HCT116 (cell line): ENCODE measurements around the gene ADCK2.

ENCODE experiments used
- ATF3 ChIP-seq: IDR thresholded peaks from 2 replicates; pipeline ENCODE4 v1.6.1; 2012
- EZH2 ChIP-seq: fragments of 200-600 bp; sonication (generic); IDR thresholded peaks from 2 replicates; pipeline ENCODE4 v1.6.1; 2017; ENCODE audit warnings: antibody characterized with exemption, mixed run types
- TCF7L2 ChIP-seq: IDR thresholded peaks from 2 replicates; pipeline ENCODE4 v1.7.0; 2011; ENCODE audit warnings: borderline replicate concordance, inconsistent platforms; ENCODE audit not compliant: insufficient read depth, insufficient read length; ENCODE audit errors: extremely low read depth
- YY1 ChIP-seq: IDR thresholded peaks from 2 replicates; pipeline ENCODE4 v1.6.1; 2011; ENCODE audit warnings: low read length, low read depth, moderate library complexity, mild to moderate bottlenecking; ENCODE audit not compliant: insufficient replicate concordance; ENCODE audit errors: extremely low read depth
- TF ChIP-seq, protein P1 (sequence below), 3 experiments: fragments of 200-600 bp in 1 of 3; sonication (generic) in 1 of 3; IDR thresholded peaks in 2 of 3; conservative IDR thresholded peaks in 1 of 3; 2 replicates each; pipeline ENCODE4 v1.5.1; 2012 to 2017; ENCODE audit warnings: low read depth in 2 of 3, low read length in 2 of 3, antibody characterized with exemption in 1 of 3, borderline replicate concordance in 1 of 3, control low read depth in 1 of 3, mild to moderate bottlenecking in 1 of 3, mixed read lengths in 1 of 3, mixed run types in 1 of 3, moderate library complexity in 1 of 3; ENCODE audit not compliant: insufficient read depth in 1 of 3

DNA sequence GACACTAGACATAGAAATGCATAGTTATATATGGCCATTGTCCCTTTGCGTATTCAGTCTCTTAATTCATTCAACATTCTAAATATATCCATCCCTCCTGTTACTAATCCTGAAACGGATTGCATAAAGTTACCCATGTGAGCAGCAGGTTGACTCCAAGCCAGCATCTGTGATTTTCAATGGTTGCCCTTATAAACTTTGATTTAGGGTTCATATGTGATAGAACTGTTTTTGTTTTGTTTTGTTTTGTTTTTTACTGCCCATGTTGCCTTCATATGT is 18.7 kb upstream of the ADCK2 start:
- TF ChIP-seq TCF7L2, result no peak
- TF ChIP-seq EZH2, result no peak
- TF ChIP-seq, protein P1, sequence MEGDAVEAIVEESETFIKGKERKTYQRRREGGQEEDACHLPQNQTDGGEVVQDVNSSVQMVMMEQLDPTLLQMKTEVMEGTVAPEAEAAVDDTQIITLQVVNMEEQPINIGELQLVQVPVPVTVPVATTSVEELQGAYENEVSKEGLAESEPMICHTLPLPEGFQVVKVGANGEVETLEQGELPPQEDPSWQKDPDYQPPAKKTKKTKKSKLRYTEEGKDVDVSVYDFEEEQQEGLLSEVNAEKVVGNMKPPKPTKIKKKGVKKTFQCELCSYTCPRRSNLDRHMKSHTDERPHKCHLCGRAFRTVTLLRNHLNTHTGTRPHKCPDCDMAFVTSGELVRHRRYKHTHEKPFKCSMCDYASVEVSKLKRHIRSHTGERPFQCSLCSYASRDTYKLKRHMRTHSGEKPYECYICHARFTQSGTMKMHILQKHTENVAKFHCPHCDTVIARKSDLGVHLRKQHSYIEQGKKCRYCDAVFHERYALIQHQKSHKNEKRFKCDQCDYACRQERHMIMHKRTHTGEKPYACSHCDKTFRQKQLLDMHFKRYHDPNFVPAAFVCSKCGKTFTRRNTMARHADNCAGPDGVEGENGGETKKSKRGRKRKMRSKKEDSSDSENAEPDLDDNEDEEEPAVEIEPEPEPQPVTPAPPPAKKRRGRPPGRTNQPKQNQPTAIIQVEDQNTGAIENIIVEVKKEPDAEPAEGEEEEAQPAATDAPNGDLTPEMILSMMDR (IDR thresholded peaks at IDR 0.05 in 2 of 3, conservative IDR thresholded peaks at IDR 0.05 in 1 of 3; ENCODE audit: borderline replicate concordance in 1 of 3, insufficient read depth in 1 of 3, low read depth in 2 of 3, low read length in 2 of 3), result no peak
- TF ChIP-seq ATF3, result no peak
- no peak for TF ChIP-seq YY1
